ENCODE measurements around the gene NELL2.

Gene NELL2

GRCh38 chr12:44626883-44627282, 249.2 kb downstream of the NELL2 start:
- DNase-seq (ENCODE audit: low read depth in 2 of 2) = no peak

- DNase-seq (ENCODE audit: low read depth in 2 of 2) = no peak
These were observed 257.2 kb downstream of the NELL2 start for GRCh38 chr12:44618946-44619345.

- no peak for DNase-seq (ENCODE audit: low read depth in 2 of 2)
These were observed 259.7 kb downstream of the NELL2 start for GRCh38 chr12:44616402-44616801.

GRCh38 chr12:44611538-44611937, 264.6 kb downstream of the NELL2 start:
- no peak for DNase-seq (ENCODE audit: low read depth in 2 of 2)

GRCh38 chr12:44603701-44604100, 272.4 kb downstream of the NELL2 start:
- DNase-seq (ENCODE audit: low read depth in 2 of 2) = no peak

GRCh38 chr12:44592626-44593025, 283.5 kb downstream of the NELL2 start:
- no peak for DNase-seq (ENCODE audit: low read depth in 2 of 2)

GRCh38 chr12:44589697-44590096, 286.4 kb downstream of the NELL2 start:
- no peak for DNase-seq (ENCODE audit: low read depth in 2 of 2)

- DNase-seq (ENCODE audit: low read depth in 2 of 2) = no peak
These were observed 287.5 kb downstream of the NELL2 start for GRCh38 chr12:44588651-44589050.

GRCh38 chr12:44584625-44585024, 291.5 kb downstream of the NELL2 start:
- no peak for DNase-seq (ENCODE audit: low read depth in 2 of 2)

GRCh38 chr12:44582521-44582920, 293.6 kb downstream of the NELL2 start:
- no peak for DNase-seq (ENCODE audit: low read depth in 2 of 2)

- DNase-seq (ENCODE audit: low read depth in 2 of 2) = no peak
These were observed 294.4 kb downstream of the NELL2 start for GRCh38 chr12:44581642-44582242.

GRCh38 chr12:44574586-44574985, 301.5 kb downstream of the NELL2 start:
- no peak for DNase-seq (ENCODE audit: low read depth in 2 of 2)

- DNase-seq (ENCODE audit: low read depth in 2 of 2) = no peak
These were observed 302.4 kb downstream of the NELL2 start for GRCh38 chr12:44573723-44574122.

GRCh38 chr12:44571006-44571550, 305.0 kb downstream of the NELL2 start:
- no peak for DNase-seq (ENCODE audit: low read depth in 2 of 2)

GRCh38 chr12:44570036-44570583, 306.0 kb downstream of the NELL2 start:
- no peak for DNase-seq (ENCODE audit: low read depth in 2 of 2)

GRCh38 chr12:44565163-44565562, 311.0 kb downstream of the NELL2 start:
- no peak for DNase-seq (ENCODE audit: low read depth in 2 of 2)

GRCh38 chr12:44563486-44563885, 312.6 kb downstream of the NELL2 start:
- DNase-seq (ENCODE audit: low read depth in 2 of 2) = no peak

GRCh38 chr12:44558340-44559100, 317.6 kb downstream of the NELL2 start:
- DNase-seq (ENCODE audit: low read depth in 2 of 2) = no peak

- no peak for DNase-seq (ENCODE audit: low read depth in 2 of 2)
These were observed 320.7 kb downstream of the NELL2 start for GRCh38 chr12:44555454-44555853.

GRCh38 chr12:44551631-44552030, 324.5 kb downstream of the NELL2 start:
- no peak for DNase-seq (ENCODE audit: low read depth in 2 of 2)

- no peak for DNase-seq (ENCODE audit: low read depth in 2 of 2)
These were observed 325.7 kb downstream of the NELL2 start for GRCh38 chr12:44550377-44550776.

- no peak for DNase-seq (ENCODE audit: low read depth in 2 of 2)
These were observed 330.1 kb downstream of the NELL2 start for GRCh38 chr12:44546060-44546459.

GRCh38 chr12:44544018-44544417, 332.1 kb downstream of the NELL2 start:
- no peak for DNase-seq (ENCODE audit: low read depth in 2 of 2)
